ENCODE results near the gene SMARCB1.

SMARCB1 gene

DNA sequence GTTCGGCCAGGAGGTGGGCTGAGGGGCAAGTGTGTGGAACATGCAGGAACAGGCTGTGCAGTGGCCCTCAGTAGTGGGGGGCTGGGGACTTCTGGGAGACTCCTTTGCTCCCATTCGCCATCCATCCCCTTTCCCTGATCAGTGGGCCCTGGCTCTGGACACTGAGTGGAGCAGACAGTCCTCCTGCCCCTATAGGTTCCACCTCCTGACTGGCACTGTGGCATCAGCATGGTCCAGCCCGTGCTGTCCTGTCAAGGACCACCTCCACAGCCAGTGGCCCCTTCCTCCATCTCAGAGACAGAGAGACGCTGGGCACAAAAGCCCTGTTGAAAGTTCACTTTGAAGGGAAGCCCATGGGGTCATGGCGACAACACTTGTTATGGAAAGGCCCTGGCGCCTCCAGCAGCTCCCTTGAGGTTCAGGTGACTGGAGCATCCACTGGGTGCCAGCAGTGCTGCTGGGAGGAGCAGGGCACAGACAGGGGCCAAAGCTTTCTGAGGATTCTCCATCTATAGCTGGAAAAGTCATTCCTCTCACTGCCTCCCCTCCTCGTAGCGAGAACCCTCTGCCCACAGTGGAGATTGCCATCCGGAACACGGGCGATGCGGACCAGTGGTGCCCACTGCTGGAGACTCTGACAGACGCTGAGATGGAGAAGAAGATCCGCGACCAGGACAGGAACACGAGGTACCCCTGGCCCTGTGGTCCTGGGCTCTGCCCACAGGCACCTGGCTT is 46.4 kb downstream of the SMARCB1 start:
- DNase-seq = no peak

DNA sequence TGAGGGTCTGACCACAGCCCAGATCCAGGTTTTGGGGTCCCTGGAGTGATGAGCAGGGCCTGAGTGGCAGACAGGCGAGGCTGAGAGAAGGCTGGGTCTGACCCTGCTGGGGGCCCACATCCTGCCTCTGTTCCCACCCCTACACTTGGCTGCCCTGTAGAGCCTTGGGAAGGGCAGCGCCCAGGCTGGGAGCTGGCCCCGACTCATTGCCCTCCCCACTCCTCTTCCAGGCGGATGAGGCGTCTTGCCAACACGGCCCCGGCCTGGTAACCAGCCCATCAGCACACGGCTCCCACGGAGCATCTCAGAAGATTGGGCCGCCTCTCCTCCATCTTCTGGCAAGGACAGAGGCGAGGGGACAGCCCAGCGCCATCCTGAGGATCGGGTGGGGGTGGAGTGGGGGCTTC is 47.1 kb downstream of the SMARCB1 start:
- DNase-seq = no peak

DNA sequence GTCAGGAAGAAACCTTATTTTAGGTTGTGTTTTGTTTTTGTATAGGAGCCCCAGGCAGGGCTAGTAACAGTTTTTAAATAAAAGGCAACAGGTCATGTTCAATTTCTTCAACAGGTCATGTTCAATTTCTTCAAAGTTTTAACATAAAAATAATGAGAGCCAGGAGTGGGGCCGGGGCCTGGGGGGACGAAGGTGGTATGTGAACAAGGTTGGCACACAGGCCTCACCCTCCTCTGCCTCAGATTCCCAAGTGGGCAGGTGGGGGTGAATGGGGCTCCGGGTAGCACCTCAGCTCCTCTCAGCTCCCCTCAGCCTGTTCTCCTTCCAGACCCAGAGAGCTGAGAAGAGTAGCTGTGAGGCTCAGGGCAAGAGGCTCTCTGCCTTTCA is 47.6 kb downstream of the SMARCB1 start:
- DNase-seq = no peak

DNA sequence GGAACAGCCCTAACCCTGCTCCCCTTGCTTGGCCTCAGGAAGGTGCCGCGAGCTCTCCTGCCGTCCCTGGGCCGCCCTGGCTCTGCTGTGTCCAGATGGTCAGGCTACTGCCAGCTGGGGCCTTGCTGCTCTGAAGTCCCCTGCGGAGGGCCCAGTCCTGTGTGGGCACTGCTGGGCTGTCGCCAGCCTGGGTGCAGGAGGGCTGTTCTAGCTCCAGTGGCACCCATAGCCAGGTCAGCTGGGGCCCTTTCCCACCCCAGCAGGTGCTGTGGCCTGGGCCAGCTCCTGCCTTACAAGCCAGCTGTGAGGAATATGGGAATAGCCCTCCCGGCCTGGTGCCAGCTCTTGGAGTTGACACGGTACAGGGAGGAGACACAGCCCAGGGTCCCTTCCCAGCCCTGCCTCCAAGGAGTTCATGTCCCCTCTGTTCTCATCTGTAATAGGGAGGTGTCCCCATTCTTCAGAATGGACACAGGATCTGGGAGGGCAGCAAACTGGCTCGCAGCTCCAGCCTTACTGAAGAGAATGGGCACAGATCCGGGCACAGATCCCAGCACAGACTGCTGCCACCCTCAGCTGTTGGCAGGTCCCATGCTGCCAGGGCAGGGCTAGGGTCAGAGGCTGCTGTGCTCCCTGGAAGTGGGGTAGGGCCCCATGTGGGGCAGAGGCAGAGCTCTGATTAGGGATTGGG is 48.2 kb downstream of the SMARCB1 start:
- no peak for DNase-seq

DNA sequence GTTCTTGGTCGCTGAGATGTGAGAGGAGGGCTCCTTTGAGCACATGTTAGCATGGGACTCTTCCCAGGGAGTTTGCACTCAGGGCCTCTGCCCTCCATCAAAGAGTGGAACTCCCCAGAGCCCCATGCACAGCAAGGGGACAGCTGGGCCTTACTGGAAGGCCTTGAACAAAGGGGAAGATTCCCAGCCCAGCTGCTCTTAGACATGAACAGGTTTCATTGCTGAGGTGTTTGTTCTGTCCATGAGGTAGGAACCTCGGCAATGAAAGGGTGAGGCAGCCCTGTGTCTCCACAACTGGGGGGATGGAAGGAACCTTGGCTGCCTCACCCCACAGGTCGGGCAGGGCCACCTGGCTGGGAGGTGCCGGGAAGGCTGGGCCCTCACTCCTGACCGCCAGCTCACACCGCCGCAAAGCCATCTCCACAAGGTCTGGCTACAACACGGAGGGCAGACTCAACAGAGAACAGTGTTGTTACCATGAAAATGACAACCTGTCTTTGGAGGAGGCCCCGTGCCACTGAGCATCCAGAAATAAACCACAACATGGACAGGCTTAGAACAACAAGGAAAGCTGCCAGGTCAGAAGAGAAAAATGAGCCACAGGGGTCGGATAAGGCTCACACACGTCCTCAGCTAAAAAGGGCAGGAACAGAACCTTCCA is 48.8 kb downstream of the SMARCB1 start:
- DNase-seq = no peak

DNA sequence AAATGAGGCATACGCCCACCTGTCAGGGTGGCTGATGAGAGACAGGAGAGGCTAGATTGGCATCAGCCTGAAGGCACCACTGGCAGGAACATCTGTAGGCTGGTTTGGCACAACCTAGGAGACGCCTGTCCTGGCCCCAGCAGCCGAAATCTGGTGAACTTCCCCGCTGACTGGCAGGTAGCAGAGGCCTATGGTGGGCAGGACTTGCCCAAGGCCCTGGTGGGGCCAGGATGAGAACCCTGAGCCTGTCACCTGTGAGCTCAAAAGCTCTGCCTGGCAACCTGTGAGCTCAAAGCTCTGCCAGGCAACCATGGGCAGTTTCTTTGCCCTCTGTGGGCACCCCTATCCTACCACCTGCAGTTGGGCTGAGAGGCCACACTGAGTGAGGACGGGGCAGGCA is 49.5 kb downstream of the SMARCB1 start:
- DNase-seq = no peak

DNA sequence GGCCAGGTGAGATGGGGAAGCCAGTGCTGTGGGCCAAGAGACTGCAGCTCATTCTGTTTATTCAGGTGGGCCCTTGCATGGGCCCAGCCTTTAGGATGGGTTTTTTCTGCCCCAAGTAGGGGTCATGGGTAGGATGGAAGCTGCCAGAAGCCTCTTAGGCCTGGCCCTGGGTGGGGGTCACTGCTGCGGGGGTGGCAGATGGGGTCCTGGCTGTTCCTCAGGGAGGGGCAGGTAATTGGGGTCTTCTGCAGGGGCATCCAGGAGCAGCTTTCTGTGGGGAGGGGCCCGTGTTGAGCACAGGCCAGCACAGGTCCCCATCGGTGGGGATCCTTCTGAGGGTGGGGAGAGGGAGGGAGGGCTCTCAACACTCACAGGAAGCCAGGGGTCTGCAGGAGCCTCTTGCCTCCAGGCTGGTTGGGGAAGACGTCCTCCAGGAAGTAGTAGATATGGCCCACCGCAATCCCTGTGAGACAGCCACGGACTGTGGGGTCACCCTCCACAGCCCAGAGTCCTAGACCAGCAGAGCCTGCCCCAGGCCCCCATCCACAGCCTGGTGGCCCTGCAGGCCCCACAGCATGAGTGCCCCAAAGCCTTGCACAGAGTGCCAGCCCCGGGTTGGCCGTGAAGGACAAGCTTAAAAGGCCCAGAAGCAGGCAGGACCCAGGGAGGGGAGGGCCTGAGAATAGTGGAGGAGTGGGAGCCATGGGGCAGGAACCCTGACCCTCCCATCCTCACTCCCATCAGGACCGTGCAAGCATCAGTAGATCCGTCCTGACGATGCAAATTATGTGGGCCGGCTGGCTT is 50.1 kb downstream of the SMARCB1 start:
- DNase-seq = no peak

DNA sequence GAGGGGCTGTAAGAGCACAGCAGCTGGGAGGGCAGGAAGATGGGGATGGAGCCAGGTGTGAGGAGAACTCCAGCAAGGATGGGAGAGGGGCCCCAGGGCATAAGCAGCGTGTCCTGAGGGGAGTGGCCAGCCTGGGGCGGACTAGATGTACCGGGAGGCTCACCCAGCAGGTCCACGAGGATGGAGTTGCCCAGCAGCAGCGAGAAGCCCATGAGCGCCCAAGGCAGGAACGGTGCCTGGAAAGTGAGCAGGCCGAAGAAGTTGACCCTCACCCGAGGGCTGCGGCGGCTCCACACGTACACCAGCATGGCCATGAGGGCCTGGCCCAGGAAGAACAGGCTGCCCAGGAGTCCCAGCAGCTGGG is 50.7 kb downstream of the SMARCB1 start:
- DNase-seq = no peak

DNA sequence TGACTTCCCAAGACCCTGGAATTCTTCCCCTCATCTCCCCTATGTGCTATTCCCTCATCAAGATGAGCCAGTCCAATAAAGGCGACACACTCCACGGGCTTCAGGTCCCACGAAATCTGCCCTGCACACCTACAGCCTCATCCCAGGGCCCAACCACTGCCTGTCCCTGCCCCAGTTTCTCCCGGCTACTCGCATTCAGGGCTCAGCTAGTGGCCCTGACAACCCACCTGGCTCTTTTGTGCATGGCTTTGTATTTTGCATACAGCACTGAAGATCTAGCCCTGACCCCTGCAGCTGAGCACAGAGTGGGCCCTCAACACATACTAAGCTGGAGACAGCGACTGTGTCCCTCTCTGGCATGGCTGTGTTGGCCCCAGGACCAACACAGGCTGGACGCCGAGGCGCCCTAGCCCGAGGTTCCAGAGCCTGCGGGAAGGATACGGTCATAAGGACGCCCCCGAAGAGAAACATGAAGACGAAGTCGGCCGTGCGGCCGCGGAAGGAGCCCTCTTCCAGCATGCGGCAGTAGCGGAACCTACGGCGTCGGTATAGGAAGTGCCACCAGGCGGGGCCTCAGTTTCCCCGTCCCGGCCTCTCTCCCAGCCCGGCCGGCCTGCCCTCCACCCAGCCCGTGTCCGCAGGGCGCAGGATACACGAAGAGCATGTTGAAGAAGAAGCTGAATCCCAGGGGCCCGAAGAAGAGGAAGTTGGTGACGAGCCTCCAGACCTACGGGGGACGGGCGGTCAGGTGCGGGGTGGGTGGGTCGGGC is 51.3 kb downstream of the SMARCB1 start:
- DNase-seq = peak; percentile 52

- DNase-seq = peak; percentile 98
Measured at GRCh38 chr22:23838681-23839468, 52.1 kb downstream of the SMARCB1 start, which contains the start of gene DERL3. Gene DERL3, minus strand, starts transcription at chr22:23839006. Its CDS starts 19 bp downstream, at chr22:23838987.

DNA sequence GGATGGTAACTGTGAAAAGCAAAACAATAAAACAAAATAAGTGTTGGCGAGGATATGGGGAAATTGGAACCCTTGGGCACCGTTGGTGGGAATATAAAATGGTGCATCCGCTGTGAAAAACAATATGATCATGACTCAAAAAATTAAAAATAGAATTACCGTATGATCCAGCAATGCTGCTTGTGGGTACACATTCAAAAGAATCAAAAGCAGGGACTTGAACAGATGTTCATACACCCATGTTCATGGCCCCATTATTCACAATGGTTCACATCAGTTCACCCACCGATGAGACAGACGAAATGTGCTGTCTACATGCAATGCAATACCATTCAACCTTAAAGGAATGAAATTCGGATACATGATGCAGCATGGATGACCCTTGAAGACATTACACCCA is 53.3 kb downstream of the SMARCB1 start:
- DNase-seq = no peak

DNA sequence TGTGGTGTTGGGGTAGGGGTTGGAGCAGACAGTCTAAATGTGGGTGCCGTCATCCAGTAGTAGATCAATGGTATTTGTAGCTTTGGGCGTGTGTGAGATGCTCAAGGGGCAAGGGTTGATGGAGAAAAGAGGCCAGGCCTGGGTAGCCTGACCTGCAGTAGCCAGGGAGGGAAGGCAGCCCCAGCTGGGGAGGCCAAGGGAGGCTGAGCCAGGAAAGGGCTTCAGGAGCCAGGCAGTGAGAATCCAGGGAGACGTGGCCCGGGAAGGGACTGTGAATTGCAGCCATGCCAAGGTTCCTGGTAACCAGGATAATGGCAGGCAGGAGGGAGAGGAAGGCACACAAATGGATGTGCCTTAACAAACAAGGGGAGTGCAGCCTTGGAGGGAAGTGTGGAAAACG is 54.5 kb downstream of the SMARCB1 start:
- DNase-seq = no peak

DNA sequence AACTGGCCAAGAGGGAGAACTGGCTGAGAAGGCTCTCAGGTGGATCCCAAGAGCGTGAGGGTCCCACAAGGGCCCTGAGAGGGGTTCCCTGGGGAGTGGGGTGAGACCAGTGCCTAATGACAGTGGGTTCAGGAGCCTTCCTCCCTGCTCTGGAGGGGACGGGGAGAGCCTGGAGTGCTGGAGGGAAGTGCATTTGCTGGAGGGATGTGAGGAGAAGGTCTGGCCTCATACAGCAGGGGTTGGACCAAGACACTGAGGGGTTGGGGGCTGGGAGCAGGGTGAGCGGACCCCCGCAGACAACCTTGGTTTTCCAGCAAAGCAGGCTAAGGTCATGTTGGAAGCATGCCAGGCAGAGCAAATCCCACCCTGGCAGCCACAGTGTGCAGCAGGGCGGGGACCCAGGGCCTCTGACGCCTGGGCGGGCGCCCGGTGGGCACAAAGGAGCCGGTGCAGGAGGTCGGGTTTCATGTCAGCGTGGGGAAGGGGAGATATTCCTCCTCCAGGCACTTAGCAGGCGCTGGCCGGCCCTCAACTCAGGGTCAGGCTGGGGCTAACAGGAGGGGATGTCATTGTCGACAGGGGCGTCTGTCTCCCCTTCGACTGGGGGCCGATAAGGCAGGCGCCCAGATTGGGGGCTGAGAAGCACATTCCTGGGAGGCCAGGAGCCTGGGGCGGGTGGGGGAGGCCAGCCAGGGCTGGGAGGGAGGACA is 55.1 kb downstream of the SMARCB1 start:
- DNase-seq = peak; percentile 69

DNA sequence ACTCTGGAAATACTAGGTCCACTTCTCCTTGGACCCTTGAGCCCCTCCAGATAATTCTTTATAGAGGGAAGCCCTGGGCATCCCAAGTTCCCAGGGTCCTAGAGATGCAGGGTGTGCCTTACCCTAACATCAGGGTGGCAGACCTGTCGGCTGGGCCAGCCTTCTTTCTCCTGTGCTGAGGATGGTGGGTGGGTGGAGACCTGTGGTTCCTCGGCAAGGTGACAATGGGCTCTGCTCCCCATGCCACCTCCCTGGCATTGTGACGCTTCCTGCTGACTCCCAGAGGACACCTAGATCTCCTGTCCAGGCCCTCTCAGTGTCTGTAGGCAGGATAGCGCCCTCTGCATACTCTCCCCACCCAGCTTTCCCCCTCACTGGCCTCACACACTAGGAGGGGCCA is 55.8 kb downstream of the SMARCB1 start:
- no peak for DNase-seq

GRCh38 chr22:23844739-23845202 is 58.0 kb downstream of the SMARCB1 start:
- no peak for DNase-seq

DNA sequence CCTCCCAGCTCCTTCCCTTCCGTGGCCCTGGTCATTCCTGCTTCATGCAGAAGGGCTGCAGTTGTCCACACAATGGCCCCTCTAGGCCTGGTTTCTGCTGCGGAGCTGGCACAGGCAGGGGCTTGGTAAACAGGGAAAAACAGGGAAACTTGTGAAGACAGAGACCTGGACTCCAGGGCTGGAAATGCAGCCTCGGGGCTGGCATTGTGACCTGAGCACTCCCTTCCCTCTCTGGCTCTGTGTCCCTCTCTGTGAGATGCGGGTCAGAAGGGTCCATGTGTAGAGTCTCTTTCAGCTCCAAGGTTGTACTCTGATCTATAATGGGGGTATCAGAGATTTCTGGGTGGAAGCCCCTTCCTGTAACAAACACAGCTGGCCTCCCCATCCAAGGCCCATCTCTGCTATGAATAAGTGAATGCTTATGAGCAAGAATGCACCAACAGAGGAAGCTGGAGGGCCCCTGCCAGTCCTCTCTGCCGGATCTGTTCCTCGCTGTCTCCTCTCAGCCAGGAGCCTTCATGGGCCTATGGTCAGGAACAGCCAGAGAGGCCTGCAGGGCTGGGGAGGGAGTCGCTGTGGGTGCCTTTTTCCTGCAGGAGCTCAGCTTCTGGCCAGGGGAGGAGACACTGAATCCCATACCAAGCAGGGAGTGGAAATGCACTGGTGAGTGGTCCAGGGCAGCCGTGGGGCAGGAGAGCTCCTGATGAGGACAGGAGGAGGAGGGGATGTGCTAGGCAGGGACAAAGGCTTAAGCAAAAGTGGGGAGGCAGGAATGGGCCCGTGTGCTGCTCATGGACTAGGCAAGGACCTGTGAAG is 58.7 kb downstream of the SMARCB1 start:
- DNase-seq = no peak

DNA sequence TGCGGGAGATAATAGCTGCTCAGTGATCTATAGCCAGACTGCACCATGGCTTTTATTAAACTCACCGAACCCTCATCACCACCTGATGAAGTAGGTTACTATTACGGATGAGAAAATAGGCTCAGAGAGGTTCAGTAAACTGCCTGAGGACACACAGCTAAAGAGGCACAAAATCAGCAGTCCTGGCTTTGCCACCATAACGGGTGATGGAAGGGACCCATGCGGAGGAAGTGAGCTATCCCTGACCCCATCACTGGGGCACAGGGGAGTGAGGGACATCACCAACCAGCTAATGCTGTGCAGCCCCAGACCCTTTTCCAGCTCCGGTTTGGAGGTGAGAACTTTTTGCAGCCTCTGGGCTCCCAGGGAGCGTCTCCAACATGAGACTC is 59.3 kb downstream of the SMARCB1 start:
- no peak for DNase-seq

- no peak for DNase-seq
Measured at GRCh38 chr22:23847310-23847920, 60.6 kb downstream of the SMARCB1 start.
